NCI-H524 (cell line): ENCODE data around the gene IGF2BP2.
"Not testable (repeated sequence)": the region's sequence is repeated elsewhere in the genome, so short reads cannot be mapped to it uniquely, and the experiment has no call there.

ENCODE experiments used
- DNase-seq, 2 experiments: peaks; one replicate each; lab custom pipeline; 2025; lab: John Stamatoyannopoulos, UW

The IGF2BP2 gene

GRCh38 chr3:185659942-185660921 lies 164.6 kb downstream of the IGF2BP2 start:
- DNase-seq, result peak; percentile 70 to 92

GRCh38 chr3:185658943-185659342 lies 165.9 kb downstream of the IGF2BP2 start:
- DNase-seq, result no peak

DNA sequence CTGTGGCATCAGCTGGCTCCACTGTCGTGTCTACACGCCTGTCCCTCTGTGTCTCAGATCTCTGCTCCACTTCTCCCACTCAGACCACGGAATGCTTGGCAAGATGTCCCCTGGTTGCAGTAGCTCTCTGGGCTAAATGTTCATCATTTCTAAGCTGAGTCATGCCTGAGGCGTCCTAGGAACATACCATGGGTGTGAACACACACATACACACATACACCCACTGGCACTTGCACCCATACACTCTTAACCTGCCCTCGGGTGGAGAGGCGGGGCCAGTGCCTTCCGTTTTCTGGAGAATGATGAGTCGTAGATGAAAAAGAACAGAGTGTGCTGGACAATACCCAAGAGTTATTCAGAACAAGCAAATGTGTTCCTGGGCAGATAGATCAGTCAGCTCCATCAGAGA lies 166.3 kb downstream of the IGF2BP2 start:
- DNase-seq, result no peak

DNA sequence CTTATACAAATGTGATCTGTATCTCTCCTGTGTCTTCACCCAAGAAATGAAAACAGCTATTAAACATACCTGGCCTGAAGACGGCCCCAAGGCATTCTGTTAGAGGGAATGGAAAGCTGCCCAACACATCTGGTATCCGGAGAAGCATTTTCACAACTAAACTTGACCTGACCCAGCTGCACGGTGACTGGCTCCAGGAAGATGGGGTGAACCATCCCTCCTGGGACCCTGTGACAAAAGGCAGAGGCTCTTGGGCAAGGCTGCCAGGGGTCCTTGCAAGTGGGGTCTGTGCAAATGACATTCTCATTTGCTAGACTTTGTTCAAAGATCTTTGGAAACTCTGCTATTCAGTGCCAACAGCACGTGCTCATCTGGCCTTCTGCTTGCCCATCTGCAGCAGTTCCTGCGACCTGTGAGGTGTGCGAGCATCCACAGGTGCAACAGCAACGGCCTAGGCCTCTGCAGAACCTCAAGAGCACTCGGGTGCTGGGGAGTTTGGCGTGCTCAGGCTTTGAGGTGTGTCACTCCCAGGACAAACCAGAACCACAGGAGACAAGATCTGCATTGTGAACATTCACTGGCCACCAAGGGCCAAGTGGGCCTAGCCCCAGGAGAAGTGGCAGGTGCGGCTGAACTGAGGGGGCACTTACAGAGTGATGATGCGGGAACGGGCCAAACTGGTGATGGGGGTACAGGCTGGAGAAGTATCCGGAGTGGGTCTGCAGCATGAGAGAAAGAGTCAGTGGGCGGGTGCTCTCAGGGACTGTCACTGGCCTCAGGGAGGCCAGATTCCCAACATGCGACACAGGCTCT lies 166.9 kb downstream of the IGF2BP2 start:
- no peak for DNase-seq

GRCh38 chr3:185657211-185657610 lies 167.6 kb downstream of the IGF2BP2 start:
- DNase-seq, result no peak

- no peak for DNase-seq
Measured at GRCh38 chr3:185656321-185656840, 168.5 kb downstream of the IGF2BP2 start.

DNA sequence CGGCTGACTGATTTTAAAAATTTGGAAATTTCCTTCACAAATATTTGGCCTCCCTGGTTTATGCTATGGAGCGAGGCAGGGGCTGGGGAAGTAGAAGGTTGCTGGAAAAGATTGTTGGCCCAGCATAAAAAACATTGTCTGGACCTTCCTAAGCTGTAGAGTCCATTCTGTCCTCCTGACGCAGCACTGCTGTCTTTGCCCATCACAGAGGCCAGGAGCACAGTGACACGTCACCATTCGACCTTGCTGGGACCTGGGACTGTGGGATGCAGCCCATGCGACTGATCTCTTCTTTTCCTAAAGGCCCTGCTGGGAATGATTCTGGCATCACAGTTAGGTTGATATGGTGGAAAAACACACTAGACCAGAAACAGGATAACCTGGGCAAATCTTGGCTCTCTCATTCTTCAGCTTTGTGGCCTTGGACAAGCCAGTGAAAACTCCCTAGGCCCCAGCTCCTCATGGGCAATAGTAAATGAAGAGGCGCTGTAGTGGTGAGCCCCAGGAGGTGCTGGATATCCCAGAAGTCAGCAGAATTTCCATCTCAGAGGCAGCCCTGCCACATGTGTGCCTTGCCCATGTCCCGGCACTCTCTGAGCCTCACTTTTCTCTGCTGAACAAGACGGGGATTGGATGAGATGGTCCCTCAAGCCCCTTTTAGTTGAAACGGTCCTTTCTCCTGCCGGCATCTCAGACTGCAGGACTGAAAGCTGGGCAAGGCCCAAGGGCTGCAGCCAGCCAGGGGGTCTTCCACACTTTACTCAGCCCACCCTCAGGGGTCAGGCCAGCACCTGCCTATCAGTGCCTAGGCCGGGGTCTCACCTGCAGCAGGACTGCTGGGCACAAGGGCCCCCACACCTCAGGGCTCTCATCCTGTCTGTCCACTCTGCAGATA lies 169.2 kb downstream of the IGF2BP2 start:
- no peak for DNase-seq

GRCh38 chr3:185654758-185655145 lies 170.1 kb downstream of the IGF2BP2 start:
- no peak for DNase-seq

DNA sequence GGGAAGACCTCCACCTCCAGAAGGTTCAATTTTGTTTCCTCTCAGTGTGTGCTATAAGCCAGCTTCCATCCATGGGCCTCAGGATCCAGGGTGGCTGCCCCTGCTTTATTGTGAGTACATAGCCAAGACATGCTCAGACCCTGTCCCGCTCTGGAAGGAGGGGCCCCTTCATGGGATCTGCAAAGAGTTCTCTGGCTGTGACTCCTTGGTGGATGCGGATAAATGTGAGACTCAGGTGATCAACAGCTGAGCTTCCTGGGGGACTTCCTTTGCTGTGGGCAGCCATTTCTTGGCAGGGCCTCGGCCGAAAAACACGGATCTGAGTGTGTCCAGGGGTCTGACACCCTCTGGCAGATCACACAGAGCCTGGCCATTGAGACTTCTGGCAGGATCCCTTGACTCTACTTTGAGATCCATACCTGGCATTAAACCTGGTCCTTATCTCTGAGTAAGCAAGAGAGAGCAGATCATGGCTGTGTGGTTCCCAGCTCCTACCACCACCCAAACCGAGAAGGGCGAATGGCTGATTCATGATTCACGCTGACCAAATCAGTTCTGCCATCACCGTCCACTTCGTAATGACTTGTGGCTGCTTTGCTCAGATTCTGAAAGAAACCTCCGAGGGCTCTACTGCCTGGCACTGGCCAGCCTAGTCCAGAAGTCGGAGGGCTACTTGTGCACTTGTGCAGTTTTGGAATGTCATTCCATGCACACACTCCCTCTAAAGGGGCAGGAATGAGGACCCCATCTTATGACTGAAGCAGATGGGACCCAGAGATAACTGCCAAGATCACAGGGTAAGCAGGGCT lies 170.7 kb downstream of the IGF2BP2 start:
- no peak for DNase-seq

DNA sequence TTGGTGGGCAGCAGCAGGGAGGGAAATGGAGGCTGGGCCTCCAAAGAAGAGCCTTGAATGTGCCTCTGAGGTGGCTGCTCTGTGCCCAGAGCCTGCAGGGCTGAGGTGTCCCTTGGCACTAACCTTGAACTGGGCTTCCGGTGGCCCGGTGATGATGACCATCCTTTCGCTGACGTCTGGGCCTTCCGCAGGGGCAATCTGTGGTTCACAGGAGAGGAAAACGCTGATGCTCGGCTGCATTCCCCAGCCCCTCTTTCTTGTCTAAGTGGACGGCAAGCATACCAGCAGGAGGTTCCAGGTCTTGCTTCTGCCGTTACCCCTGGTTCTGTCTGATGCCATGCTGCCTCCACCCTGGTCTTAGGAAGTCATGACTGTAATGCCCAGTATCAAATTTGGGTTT lies 172.9 kb downstream of the IGF2BP2 start:
- no peak for DNase-seq

GRCh38 chr3:185649414-185649813 lies 175.4 kb downstream of the IGF2BP2 start:
- no peak for DNase-seq

- DNase-seq, result no peak
Measured at GRCh38 chr3:185648396-185648795, 176.4 kb downstream of the IGF2BP2 start.

GRCh38 chr3:185647880-185648210 lies 177.0 kb downstream of the IGF2BP2 start:
- no peak for DNase-seq

DNA sequence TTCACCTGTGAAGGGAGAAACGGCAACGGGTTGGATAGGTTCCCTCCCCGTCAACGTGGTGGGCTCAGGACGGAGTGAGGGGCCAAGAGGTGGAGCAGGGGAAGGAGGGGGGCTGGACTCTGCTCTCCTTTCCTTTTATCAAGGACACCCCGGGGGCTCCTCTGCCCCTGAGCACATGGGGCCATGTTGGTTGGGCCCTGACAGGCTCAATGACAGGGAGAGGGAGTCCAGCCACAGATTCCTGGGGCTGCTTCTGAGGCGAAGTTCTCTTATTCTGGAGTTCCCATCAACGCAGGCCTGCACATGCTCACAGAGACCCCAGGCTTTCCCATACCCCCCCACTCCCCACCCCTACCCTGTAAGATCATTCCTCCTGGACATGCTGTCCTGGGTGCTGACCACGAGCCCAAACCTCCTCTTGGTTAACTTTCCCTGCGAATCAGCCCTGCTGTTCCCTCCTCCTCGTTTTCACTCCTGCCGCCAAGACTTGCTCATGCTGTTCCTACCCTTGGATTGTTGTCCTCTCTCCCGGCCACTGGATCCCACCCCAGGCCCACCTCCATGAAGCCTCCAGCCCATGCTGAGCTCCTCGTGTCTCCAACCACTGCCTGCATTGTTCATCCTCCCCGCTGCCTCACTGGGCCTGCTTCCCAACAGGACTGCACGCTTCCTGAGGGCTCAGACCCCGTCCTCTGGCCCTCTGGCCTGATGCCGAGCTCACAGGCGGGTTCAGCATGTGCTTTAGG lies 177.5 kb downstream of the IGF2BP2 start:
- no peak for DNase-seq

- no peak for DNase-seq
Measured at GRCh38 chr3:185646382-185647133, 178.3 kb downstream of the IGF2BP2 start.

- peak in 1 of 2 experiments; percentile 69 for DNase-seq
Measured at GRCh38 chr3:185645596-185646381, 179.1 kb downstream of the IGF2BP2 start.

GRCh38 chr3:185645191-185645590 lies 179.7 kb downstream of the IGF2BP2 start:
- not testable (repeated sequence) for DNase-seq

DNA sequence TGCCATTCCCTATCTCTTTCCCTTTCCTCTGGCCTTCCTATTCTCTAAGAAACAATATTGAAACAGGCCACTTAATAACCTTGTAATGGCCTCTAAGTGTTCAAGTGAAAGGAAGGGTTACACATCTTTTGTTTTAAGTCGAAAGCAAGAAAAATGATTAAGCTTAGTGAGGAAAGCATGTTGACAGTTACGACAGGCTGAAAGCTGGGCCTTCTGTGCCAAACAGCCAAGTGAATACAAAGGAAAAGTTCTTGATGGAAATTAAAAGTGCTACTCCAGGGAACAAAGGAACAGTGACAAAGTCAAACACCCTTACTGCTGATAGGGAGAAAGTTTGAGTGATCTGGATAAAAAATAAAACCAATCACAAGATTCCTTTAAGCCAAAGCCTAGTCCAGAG lies 184.5 kb downstream of the IGF2BP2 start:
- no peak for DNase-seq
